ENCODE measurements around the gene BEND2. TPM values are rescaled to one million over a fixed set of nuclear protein-coding genes. Genes with fewer than 3 reads are reported as not detected.

The BEND2 gene
- total and polyA plus RNA-seq, 2 of the 8 experiments (the other 6 are each of a cell fraction or from before 2014, with no cell fraction given) = not detected

DNA sequence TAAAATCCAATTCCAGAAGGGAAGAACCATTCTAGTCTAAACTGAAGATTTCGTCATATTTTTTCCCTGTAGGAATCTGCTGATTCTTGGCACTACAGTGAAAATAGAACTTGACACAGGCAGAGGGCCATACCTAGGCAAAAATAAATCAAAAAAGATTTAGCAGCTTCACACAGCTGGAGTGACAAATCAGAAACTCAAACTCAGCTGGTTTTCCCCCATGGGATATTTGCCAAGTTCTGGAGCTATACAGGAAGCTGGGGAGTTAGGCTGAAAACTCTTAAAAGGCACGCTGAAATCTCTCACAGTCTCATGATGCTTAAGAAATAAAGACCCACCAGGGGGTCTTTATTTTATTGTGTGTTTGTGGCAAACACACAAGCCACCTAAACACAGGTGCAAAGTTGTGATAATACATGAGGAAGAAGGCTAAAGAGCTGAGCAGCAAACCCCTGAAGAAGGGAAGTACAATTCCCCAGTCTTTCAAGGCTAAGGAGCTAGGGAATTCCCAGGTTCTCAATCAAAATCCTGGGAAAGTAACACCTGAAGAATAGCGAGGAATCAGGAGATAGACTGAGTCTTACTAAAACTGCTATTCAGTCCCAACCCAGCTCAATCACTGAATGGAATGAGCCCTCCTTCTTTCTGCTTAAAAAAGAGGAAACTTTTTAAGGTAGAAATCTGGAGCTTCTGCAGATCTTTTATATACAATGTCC, 32.1 kb upstream of the BEND2 start (continued):
- TF ChIP-seq, protein P1, sequence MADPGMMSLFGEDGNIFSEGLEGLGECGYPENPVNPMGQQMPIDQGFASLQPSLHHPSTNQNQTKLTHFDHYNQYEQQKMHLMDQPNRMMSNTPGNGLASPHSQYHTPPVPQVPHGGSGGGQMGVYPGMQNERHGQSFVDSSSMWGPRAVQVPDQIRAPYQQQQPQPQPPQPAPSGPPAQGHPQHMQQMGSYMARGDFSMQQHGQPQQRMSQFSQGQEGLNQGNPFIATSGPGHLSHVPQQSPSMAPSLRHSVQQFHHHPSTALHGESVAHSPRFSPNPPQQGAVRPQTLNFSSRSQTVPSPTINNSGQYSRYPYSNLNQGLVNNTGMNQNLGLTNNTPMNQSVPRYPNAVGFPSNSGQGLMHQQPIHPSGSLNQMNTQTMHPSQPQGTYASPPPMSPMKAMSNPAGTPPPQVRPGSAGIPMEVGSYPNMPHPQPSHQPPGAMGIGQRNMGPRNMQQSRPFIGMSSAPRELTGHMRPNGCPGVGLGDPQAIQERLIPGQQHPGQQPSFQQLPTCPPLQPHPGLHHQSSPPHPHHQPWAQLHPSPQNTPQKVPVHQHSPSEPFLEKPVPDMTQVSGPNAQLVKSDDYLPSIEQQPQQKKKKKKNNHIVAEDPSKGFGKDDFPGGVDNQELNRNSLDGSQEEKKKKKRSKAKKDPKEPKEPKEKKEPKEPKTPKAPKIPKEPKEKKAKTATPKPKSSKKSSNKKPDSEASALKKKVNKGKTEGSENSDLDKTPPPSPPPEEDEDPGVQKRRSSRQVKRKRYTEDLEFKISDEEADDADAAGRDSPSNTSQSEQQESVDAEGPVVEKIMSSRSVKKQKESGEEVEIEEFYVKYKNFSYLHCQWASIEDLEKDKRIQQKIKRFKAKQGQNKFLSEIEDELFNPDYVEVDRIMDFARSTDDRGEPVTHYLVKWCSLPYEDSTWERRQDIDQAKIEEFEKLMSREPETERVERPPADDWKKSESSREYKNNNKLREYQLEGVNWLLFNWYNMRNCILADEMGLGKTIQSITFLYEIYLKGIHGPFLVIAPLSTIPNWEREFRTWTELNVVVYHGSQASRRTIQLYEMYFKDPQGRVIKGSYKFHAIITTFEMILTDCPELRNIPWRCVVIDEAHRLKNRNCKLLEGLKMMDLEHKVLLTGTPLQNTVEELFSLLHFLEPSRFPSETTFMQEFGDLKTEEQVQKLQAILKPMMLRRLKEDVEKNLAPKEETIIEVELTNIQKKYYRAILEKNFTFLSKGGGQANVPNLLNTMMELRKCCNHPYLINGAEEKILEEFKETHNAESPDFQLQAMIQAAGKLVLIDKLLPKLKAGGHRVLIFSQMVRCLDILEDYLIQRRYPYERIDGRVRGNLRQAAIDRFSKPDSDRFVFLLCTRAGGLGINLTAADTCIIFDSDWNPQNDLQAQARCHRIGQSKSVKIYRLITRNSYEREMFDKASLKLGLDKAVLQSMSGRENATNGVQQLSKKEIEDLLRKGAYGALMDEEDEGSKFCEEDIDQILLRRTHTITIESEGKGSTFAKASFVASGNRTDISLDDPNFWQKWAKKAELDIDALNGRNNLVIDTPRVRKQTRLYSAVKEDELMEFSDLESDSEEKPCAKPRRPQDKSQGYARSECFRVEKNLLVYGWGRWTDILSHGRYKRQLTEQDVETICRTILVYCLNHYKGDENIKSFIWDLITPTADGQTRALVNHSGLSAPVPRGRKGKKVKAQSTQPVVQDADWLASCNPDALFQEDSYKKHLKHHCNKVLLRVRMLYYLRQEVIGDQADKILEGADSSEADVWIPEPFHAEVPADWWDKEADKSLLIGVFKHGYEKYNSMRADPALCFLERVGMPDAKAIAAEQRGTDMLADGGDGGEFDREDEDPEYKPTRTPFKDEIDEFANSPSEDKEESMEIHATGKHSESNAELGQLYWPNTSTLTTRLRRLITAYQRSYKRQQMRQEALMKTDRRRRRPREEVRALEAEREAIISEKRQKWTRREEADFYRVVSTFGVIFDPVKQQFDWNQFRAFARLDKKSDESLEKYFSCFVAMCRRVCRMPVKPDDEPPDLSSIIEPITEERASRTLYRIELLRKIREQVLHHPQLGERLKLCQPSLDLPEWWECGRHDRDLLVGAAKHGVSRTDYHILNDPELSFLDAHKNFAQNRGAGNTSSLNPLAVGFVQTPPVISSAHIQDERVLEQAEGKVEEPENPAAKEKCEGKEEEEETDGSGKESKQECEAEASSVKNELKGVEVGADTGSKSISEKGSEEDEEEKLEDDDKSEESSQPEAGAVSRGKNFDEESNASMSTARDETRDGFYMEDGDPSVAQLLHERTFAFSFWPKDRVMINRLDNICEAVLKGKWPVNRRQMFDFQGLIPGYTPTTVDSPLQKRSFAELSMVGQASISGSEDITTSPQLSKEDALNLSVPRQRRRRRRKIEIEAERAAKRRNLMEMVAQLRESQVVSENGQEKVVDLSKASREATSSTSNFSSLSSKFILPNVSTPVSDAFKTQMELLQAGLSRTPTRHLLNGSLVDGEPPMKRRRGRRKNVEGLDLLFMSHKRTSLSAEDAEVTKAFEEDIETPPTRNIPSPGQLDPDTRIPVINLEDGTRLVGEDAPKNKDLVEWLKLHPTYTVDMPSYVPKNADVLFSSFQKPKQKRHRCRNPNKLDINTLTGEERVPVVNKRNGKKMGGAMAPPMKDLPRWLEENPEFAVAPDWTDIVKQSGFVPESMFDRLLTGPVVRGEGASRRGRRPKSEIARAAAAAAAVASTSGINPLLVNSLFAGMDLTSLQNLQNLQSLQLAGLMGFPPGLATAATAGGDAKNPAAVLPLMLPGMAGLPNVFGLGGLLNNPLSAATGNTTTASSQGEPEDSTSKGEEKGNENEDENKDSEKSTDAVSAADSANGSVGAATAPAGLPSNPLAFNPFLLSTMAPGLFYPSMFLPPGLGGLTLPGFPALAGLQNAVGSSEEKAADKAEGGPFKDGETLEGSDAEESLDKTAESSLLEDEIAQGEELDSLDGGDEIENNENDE (IDR thresholded peaks at IDR 0.05; ENCODE audit: insufficient replicate concordance, low read length) = no peak
- TF ChIP-seq SRF (IDR thresholded peaks at IDR 0.05; ENCODE audit: low read depth, low read length) = no peak
- TF ChIP-seq CHD1 (IDR thresholded peaks at IDR 0.05; ENCODE audit: low read depth, low read length) = no peak
- TF ChIP-seq, protein P2, sequence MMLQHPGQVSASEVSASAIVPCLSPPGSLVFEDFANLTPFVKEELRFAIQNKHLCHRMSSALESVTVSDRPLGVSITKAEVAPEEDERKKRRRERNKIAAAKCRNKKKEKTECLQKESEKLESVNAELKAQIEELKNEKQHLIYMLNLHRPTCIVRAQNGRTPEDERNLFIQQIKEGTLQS (IDR thresholded peaks at IDR 0.05; ENCODE audit: insufficient read depth, low read depth, low read length) = no peak
- no peak for TF ChIP-seq TCF12 (IDR thresholded peaks at IDR 0.05; ENCODE audit: low read depth, low read length)

Data from H1 (cell line).